Astrocyte (in vitro differentiated cells and primary cell): ENCODE results near the gene NEURL1.

Experiments
- CTCF ChIP-seq: IDR thresholded peaks from 2 replicates; pipeline ENCODE4 v1.5.1; 2011; ENCODE audit warnings: low read depth, mild to moderate bottlenecking, inconsistent platforms, low read length, moderate library complexity; ENCODE audit not compliant: insufficient read depth
- EZH2 ChIP-seq: IDR thresholded peaks from 2 replicates; pipeline ENCODE4 v1.6.1; 2012; ENCODE audit warnings: mild to moderate bottlenecking, low read length, inconsistent platforms; ENCODE audit not compliant: insufficient read depth

GRCh38 chr10:103636492-103636891, 143.0 kb downstream of the NEURL1 start:
- TF ChIP-seq CTCF (no peak), EZH2 (no peak)
